Measurements from ENCODE around the gene KDM2A.
A peak's percentile ranks its signal among the peaks of the same experiment; 100 is the strongest.

Gene KDM2A

GRCh38 chr11:67118801-67119584 is at the start of gene KDM2A:
Gene KDM2A (plus strand): TSS chr11:67119263. CDS start chr11:67121317, 2,054 bp downstream.
- peak; percentile 99 for DNase-seq (ENCODE audit: low spot score)

- peak; percentile 27 for DNase-seq (ENCODE audit: low spot score)
These were observed 47.4 kb upstream of the KDM2A start for GRCh38 chr11:67071420-67072284.

GRCh38 chr11:67072295-67072694 is 46.8 kb upstream of the KDM2A start:
- DNase-seq (ENCODE audit: low spot score): no peak

GRCh38 chr11:67073908-67074307 is 45.2 kb upstream of the KDM2A start:
- DNase-seq (ENCODE audit: low spot score): no peak

GRCh38 chr11:67076202-67076601 is 42.9 kb upstream of the KDM2A start:
- DNase-seq (ENCODE audit: low spot score): no peak

GRCh38 chr11:67079065-67079705 is 39.9 kb upstream of the KDM2A start:
- no peak for DNase-seq (ENCODE audit: low spot score)

GRCh38 chr11:67082071-67082791 is 36.8 kb upstream of the KDM2A start:
- no peak for DNase-seq (ENCODE audit: low spot score)

GRCh38 chr11:67083786-67084366 is 35.2 kb upstream of the KDM2A start:
- no peak for DNase-seq (ENCODE audit: low spot score)

GRCh38 chr11:67085617-67086016 is 33.4 kb upstream of the KDM2A start:
- DNase-seq (ENCODE audit: low spot score): no peak

GRCh38 chr11:67090717-67091116 is 28.3 kb upstream of the KDM2A start:
- DNase-seq (ENCODE audit: low spot score): no peak

GRCh38 chr11:67095214-67095507 is 23.9 kb upstream of the KDM2A start:
- DNase-seq (ENCODE audit: low spot score): no peak

GRCh38 chr11:67098799-67099429 is 20.1 kb upstream of the KDM2A start:
- DNase-seq (ENCODE audit: low spot score): no peak

GRCh38 chr11:67099831-67100324 is 19.2 kb upstream of the KDM2A start:
- DNase-seq (ENCODE audit: low spot score): no peak

- DNase-seq (ENCODE audit: low spot score): no peak
These were observed 16.4 kb upstream of the KDM2A start for GRCh38 chr11:67102664-67103063.

- no peak for DNase-seq (ENCODE audit: low spot score)
These were observed 13.1 kb upstream of the KDM2A start for GRCh38 chr11:67105964-67106363.

- DNase-seq (ENCODE audit: low spot score): no peak
These were observed 7.8 kb upstream of the KDM2A start for GRCh38 chr11:67111261-67111660.

GRCh38 chr11:67113231-67113721 is 5.8 kb upstream of the KDM2A start:
- no peak for DNase-seq (ENCODE audit: low spot score)

GRCh38 chr11:67114275-67114896 is 4.7 kb upstream of the KDM2A start:
- DNase-seq (ENCODE audit: low spot score): no peak

- no peak for DNase-seq (ENCODE audit: low spot score)
These were observed 2.3 kb upstream of the KDM2A start for GRCh38 chr11:67116758-67117105.

GRCh38 chr11:67117176-67117575 is 1.9 kb upstream of the KDM2A start:
- no peak for DNase-seq (ENCODE audit: low spot score)

All from putamen (tissue), 1 donor.